Gastrocnemius medialis (tissue), 4 donors: Measurements from ENCODE around the gene PHC2.

ENCODE experiments used
- POLR2A ChIP-seq, 2 donors: fragments of 450-650 bp; IDR thresholded peaks; one replicate each; pipeline ENCODE4 v1.6.1; 2017; ENCODE audit warnings: antibody characterized with exemption in 2 of 2, mild to moderate bottlenecking in 2 of 2, moderate library complexity in 2 of 2
- TF ChIP-seq, protein P1 (sequence below), 5 experiments: fragments of 450-650 bp in 3 of 5; fragments of 200-600 bp in 2 of 5; sonication (generic) in 2 of 5; IDR thresholded peaks in 4 of 5; conservative IDR thresholded peaks in 1 of 5; 1 replicate in 4 of 5; 2 replicates in 1 of 5; pipeline ENCODE4 v1.5.1; 2016 to 2019; ENCODE audit warnings: antibody characterized with exemption in 5 of 5, mild to moderate bottlenecking in 3 of 5, moderate library complexity in 3 of 5

DNA sequence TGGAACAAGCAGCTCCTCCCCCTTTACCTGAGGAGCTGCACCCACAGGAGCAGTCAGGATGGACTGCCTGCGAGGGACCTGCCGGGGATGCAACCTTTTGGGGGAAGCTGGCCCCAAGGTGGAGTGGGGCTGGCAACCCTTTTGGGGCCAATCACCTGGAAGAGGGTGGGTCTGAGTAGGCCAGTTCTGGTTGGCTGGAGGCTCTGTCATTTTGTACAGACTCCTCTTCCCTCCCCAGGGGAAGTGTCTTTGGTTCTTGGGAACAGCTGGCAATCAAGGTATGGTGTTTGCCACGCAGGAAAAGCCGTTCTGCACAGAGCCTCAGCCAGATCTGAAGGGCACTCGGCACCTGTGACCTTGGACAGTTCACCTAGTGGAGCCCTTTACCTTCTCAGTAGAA is 109.7 kb downstream of the PHC2 start:
- TF ChIP-seq, protein P1, sequence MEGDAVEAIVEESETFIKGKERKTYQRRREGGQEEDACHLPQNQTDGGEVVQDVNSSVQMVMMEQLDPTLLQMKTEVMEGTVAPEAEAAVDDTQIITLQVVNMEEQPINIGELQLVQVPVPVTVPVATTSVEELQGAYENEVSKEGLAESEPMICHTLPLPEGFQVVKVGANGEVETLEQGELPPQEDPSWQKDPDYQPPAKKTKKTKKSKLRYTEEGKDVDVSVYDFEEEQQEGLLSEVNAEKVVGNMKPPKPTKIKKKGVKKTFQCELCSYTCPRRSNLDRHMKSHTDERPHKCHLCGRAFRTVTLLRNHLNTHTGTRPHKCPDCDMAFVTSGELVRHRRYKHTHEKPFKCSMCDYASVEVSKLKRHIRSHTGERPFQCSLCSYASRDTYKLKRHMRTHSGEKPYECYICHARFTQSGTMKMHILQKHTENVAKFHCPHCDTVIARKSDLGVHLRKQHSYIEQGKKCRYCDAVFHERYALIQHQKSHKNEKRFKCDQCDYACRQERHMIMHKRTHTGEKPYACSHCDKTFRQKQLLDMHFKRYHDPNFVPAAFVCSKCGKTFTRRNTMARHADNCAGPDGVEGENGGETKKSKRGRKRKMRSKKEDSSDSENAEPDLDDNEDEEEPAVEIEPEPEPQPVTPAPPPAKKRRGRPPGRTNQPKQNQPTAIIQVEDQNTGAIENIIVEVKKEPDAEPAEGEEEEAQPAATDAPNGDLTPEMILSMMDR (IDR thresholded peaks at IDR 0.05 in 4 of 5, conservative IDR thresholded peaks at IDR 0.05 in 1 of 5): no peak
- TF ChIP-seq POLR2A (IDR thresholded peaks at IDR 0.05): no peak
